SU-DHL-6 (cell line): ENCODE results near the gene PARP1.

ENCODE experiments used
- H2AFZ ChIP-seq: fragments of 200-600 bp; sonication (generic); 2 replicates; pipeline ENCODE4 v1.6.1; 2014; ENCODE audit warnings: low read depth, mild to moderate bottlenecking, moderate library complexity, mixed read lengths, antibody characterized with exemption, low read length; ENCODE audit not compliant: severe bottlenecking
- H3F3A ChIP-seq: fragments of 200-600 bp; shearing (Covaris generic); 2 replicates; pipeline ENCODE4 v1.6.0; 2016; ENCODE audit warnings: antibody characterized with exemption, mild to moderate bottlenecking; ENCODE audit not compliant: insufficient read depth
- H3K27ac ChIP-seq: fragments of 200-600 bp; sonication (generic); 2 replicates; pipeline ENCODE4 v1.5.1; 2016; ENCODE audit warnings: low read depth, mild to moderate bottlenecking, low read length, moderate library complexity, mixed read lengths
- H3K27me3 ChIP-seq: fragments of 200-600 bp; sonication (generic), shearing (Covaris generic); 2 replicates; pipeline ENCODE4 v1.6.0; 2014; ENCODE audit warnings: mild to moderate bottlenecking, low read length
- H3K36me3 ChIP-seq: fragments of 200-600 bp; sonication (generic); 2 replicates; pipeline ENCODE4 v1.6.1; 2014; ENCODE audit warnings: mild to moderate bottlenecking, low read length, mixed read lengths
- H3K4me2 ChIP-seq: fragments of 300-600, 200-600 bp; shearing (Covaris generic), sonication (generic); 2 replicates; pipeline ENCODE4 v1.6.0; 2014; ENCODE audit warnings: low read length, low read depth, mild to moderate bottlenecking; ENCODE audit not compliant: poor library complexity, severe bottlenecking
- H3K4me3 ChIP-seq: fragments of 200-600 bp; sonication (generic); 2 replicates; pipeline ENCODE4 v1.5.1; 2014; ENCODE audit warnings: antibody characterized with exemption, low read length, mild to moderate bottlenecking, mixed read lengths; ENCODE audit not compliant: insufficient read depth, poor library complexity, severe bottlenecking
- H3K79me2 ChIP-seq: fragments of 200-600 bp; sonication (generic); 2 replicates; pipeline ENCODE4 v1.6.1; 2014; ENCODE audit warnings: mild to moderate bottlenecking, low read length, moderate library complexity; ENCODE audit not compliant: insufficient read depth
- H3K9ac ChIP-seq: fragments of 200-600 bp; sonication (generic); 2 replicates; pipeline ENCODE4 v1.7.0; 2014; ENCODE audit warnings: mild to moderate bottlenecking, low read length
- H3K9me2 ChIP-seq: fragments of 200-600 bp; sonication (generic); replicated peaks from 2 replicates; pipeline ENCODE4 v1.6.1; 2014; ENCODE audit warnings: low read length; ENCODE audit not compliant: insufficient read depth
- H3K9me3 ChIP-seq: fragments of 200-600 bp; sonication (generic); 2 replicates; pipeline ENCODE4 v1.6.1; 2014; ENCODE audit warnings: low read length, mixed read lengths; ENCODE audit not compliant: insufficient read depth
- H4K20me1 ChIP-seq: fragments of 200-600 bp; sonication (generic); 2 replicates; pipeline ENCODE4 v1.6.1; 2014; ENCODE audit warnings: low read depth, mild to moderate bottlenecking, antibody characterized with exemption, low read length, moderate library complexity, mixed read lengths
- EZH2phosphoT487 ChIP-seq: fragments of 200-600 bp; sonication (generic), shearing (Covaris generic); conservative IDR thresholded peaks from 2 replicates; pipeline ENCODE4 v1.6.1; 2018; ENCODE audit warnings: mild to moderate bottlenecking, antibody characterized with exemption, low read length, moderate library complexity, mixed read lengths
- TF ChIP-seq, protein P1 (sequence below): fragments of 200-600 bp; sonication (generic); IDR thresholded peaks from one replicate; pipeline ENCODE4 v1.5.1; 2017; ENCODE audit warnings: antibody characterized with exemption, mild to moderate bottlenecking, low read length, moderate library complexity; ENCODE audit not compliant: insufficient read depth, poor library complexity, severe bottlenecking

Gene PARP1

DNA sequence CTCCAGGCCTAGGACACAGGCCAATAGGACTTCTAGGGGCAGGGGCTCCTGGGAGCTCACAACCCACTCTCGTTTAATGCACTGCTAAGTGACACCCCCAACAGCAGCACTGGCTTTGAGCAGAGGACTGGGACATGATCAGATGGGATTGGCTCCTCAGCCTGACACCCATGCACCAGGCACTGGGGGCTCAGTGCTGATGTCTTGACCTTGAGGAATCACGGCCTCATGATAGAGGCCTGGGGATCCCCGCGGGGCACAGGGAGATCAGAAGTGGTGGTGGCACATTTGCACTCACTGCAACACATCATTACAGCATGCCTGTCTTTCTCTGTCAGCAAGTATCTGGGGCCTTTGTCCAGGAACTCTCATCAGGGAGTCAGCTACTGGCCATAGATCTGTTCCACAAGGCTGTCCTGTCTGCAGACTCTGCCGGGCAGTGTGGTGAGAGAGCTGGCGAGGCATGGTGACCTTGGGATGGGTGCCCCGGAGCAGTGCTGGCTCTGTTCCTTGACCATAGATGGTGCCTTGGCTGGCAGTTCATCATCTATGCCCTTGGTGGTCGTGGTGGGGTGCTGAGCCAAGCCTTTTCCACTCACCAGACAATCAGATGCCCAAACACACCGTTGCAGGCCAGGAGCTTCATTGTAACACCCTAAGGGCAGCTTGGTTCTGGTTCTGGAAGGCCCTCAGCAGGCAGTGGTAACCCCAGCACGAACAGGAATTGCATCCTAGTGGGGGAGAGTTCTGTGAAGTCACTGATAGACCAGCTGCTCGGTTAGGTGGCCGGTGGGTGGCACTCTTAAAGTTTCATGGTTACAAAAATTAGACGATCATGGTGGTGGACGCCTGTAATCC is 22.2 kb upstream of the PARP1 start:
- H3K4me2 ChIP-seq, result no peak overlapping the region

DNA sequence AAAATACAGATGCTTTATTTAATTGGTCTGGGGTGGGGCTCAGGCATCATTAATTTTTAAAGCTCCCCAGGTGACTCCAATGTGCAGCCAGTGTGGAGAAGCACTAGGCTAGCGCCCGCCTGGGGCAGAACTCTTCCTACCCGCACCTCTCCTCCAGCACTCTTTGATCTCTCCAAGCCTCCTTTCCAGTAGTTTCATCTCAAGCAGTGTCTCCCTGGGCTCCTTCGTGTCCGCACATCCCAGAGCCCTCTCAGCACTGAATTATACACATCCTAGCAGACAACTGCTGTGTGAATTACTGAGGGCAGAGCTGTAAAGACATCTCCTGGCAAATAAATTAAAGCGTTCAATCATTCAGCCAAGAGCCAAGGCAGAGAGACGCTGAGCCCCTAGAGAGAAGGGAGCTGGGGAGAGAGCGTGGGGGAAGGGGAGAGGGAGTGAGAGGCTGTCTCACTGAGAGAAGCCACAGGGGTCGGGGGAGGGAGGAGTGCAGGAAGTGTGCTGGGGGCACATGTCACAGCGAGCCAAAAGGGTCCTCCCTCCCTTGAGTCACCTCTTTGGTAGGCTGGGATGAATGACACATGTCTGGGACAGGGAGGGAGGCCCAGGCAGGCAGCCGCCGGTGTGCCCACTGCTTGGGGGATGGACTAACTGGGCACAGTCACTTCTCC is 21.0 kb upstream of the PARP1 start:
- Histone ChIP-seq H3F3A (no peaks in the 10 kb centered on the region), H3K36me3 (no peaks in the 10 kb centered on the region), H3K4me3 (no peak overlapping the region), H2AFZ (no peak overlapping the region), H4K20me1 (no peaks in the 10 kb centered on the region), H3K27me3 (no peaks in the 10 kb centered on the region), H3K9me2 (no peaks in the 10 kb centered on the region), H3K79me2 (no peaks in the 10 kb centered on the region), H3K27ac (no peak overlapping the region), H3K9me3 (no peaks in the 10 kb centered on the region), H3K4me2 (no peak overlapping the region), H3K9ac (no peak overlapping the region)
- TF ChIP-seq EZH2phosphoT487, result no peak
- TF ChIP-seq, protein P1, sequence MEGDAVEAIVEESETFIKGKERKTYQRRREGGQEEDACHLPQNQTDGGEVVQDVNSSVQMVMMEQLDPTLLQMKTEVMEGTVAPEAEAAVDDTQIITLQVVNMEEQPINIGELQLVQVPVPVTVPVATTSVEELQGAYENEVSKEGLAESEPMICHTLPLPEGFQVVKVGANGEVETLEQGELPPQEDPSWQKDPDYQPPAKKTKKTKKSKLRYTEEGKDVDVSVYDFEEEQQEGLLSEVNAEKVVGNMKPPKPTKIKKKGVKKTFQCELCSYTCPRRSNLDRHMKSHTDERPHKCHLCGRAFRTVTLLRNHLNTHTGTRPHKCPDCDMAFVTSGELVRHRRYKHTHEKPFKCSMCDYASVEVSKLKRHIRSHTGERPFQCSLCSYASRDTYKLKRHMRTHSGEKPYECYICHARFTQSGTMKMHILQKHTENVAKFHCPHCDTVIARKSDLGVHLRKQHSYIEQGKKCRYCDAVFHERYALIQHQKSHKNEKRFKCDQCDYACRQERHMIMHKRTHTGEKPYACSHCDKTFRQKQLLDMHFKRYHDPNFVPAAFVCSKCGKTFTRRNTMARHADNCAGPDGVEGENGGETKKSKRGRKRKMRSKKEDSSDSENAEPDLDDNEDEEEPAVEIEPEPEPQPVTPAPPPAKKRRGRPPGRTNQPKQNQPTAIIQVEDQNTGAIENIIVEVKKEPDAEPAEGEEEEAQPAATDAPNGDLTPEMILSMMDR, result no peak

More for the DNA sequence above, 22.2 kb upstream of the PARP1 start:
- Histone ChIP-seq H3K27ac (no peak overlapping the region), H3K4me3 (no peak overlapping the region), H3K9me3 (no peaks in the 10 kb centered on the region), H3K9ac (no peak overlapping the region), H3K9me2 (no peaks in the 10 kb centered on the region), H3K36me3 (no peaks in the 10 kb centered on the region), H3K27me3 (no peaks in the 10 kb centered on the region), H2AFZ (no peak overlapping the region), H3K79me2 (no peaks in the 10 kb centered on the region), H3F3A (no peaks in the 10 kb centered on the region), H4K20me1 (no peaks in the 10 kb centered on the region)
- TF ChIP-seq, protein P1, result no peak
- TF ChIP-seq EZH2phosphoT487, result no peak

DNA sequence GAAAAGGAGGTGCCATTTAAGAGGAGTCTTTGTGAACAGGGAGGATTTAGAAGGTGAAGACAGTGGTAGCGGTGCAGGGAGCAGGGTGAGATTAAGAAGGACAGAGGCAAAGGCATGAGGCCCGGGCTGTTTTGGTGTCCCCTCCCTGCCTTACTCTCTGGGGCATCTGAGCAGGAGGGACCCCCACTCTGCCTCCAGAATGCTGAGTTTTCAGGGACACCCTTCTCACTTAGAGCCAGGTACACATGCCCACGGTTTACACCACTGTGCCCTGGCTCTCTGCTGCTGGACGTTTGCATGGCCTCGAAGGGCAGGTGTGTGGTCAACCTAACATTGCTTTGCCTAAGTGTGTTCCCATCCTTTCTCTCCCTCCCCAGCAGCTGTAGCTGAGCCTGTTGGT is 20.5 kb upstream of the PARP1 start:
- H4K20me1 ChIP-seq, result no peaks in the 10 kb centered on the region
- H2AFZ ChIP-seq, result no peak overlapping the region
- H3K9me2 ChIP-seq, result no peaks in the 10 kb centered on the region
- H3K9me3 ChIP-seq, result no peaks in the 10 kb centered on the region
- no peaks in the 10 kb centered on the region for H3F3A ChIP-seq
- H3K9ac ChIP-seq, result no peak overlapping the region
- no peaks in the 10 kb centered on the region for H3K36me3 ChIP-seq
- no peaks in the 10 kb centered on the region for H3K79me2 ChIP-seq
- H3K27ac ChIP-seq, result no peak overlapping the region
- no peak overlapping the region for H3K4me2 ChIP-seq
- no peak overlapping the region for H3K4me3 ChIP-seq
- TF ChIP-seq, protein P1, result no peak
- no peak for TF ChIP-seq EZH2phosphoT487
- H3K27me3 ChIP-seq, result no peaks in the 10 kb centered on the region
